OCI-LY7 (cell line): Measurements from ENCODE around the gene ACOX1. TPM values are rescaled to one million over a fixed set of nuclear protein-coding genes. Genes with fewer than 3 reads are reported as not detected.
A peak's percentile ranks its signal among the peaks of the same experiment; 100 is the strongest.

Experiments
- BruUV-seq: library from RNA; stranded (reverse); fragments of 400-500 nt; replicated peaks from 2 replicates; lab custom pipeline; 2021; lab: Mats Ljungman, UMichigan
- CTCF ChIA-PET: fragments of 300-600 bp; sonication (Branson Sonifier 250); formaldehyde crosslinking; loops from one replicate; lab custom pipeline; 2022; ENCODE audit warnings: antibody characterized with exemption; ENCODE audit not compliant: unreplicated experiment; lab: Charles Lee
- POLR2A ChIA-PET: fragments of 300-600 bp; sonication (Branson Sonifier 250); formaldehyde crosslinking; loops from one replicate; lab custom pipeline; 2022; ENCODE audit warnings: antibody characterized with exemption; lab: Charles Lee
- DNase-seq: peaks from one replicate; pipeline ENCODE4 v3.0.0-alpha.2; 2015; ENCODE audit warnings: low spot score
- H2AFZ ChIP-seq: fragments of 200-600 bp; sonication (generic), shearing (Covaris generic); 2 replicates; pipeline ENCODE4 v1.6.1; 2014; ENCODE audit warnings: mild to moderate bottlenecking, antibody characterized with exemption, low read length, moderate library complexity
- H3K27ac ChIP-seq: fragments of 200-600 bp; sonication (generic); 2 replicates; pipeline ENCODE4 v1.5.1; 2014; ENCODE audit warnings: mixed run types, low read depth, mild to moderate bottlenecking, moderate library complexity, low read length, inconsistent platforms; ENCODE audit not compliant: poor library complexity, severe bottlenecking
- H3K36me3 ChIP-seq: fragments of 200-600 bp; sonication (generic); 2 replicates; pipeline ENCODE4 v1.6.1; 2014; ENCODE audit warnings: mild to moderate bottlenecking, antibody characterized with exemption, low read length, moderate library complexity, mixed read lengths; ENCODE audit not compliant: insufficient read depth
- H3K4me1 ChIP-seq: fragments of 200-600 bp; sonication (generic); 2 replicates; pipeline ENCODE4 v1.5.1; 2014; ENCODE audit warnings: mild to moderate bottlenecking, low read length; ENCODE audit not compliant: insufficient read depth, poor library complexity, severe bottlenecking
- H3K4me2 ChIP-seq: fragments of 200-600 bp; sonication (generic); 2 replicates; pipeline ENCODE4 v1.6.1; 2014; ENCODE audit warnings: mild to moderate bottlenecking, low read length
- H3K4me3 ChIP-seq: fragments of 200-600 bp; sonication (generic); 2 replicates; pipeline ENCODE4 v1.5.1; 2014; ENCODE audit warnings: mild to moderate bottlenecking, low read depth, low read length; ENCODE audit not compliant: poor library complexity, severe bottlenecking
- H3K79me2 ChIP-seq: fragments of 200-600 bp; sonication (generic); 2 replicates; pipeline ENCODE4 v1.6.1; 2016; ENCODE audit warnings: low read depth, mild to moderate bottlenecking, low read length, moderate library complexity, mixed read lengths; ENCODE audit not compliant: insufficient read depth
- H3K9me2 ChIP-seq: fragments of 200-600 bp; sonication (generic); 2 replicates; pipeline ENCODE4 v1.6.1; 2016; ENCODE audit warnings: mild to moderate bottlenecking, low read length, mixed read lengths; ENCODE audit not compliant: insufficient read depth
- H3K9me3 ChIP-seq: fragments of 200-600 bp; sonication (generic); 2 replicates; pipeline ENCODE4 v1.6.1; 2014; ENCODE audit warnings: mild to moderate bottlenecking, mixed run types, low read length, mixed read lengths
- H4K20me1 ChIP-seq: fragments of 200-600 bp; sonication (generic); 2 replicates; pipeline ENCODE4 v1.6.1; 2014; ENCODE audit warnings: mild to moderate bottlenecking, antibody characterized with exemption, low read length, moderate library complexity, mixed read lengths; ENCODE audit not compliant: insufficient read depth
- EZH2phosphoT487 ChIP-seq: fragments of 200-600 bp; sonication (generic); IDR thresholded peaks from 2 replicates; pipeline ENCODE4 v1.6.1; 2018; ENCODE audit warnings: low read depth, borderline replicate concordance, mild to moderate bottlenecking, mixed run types, antibody characterized with exemption, low read length, moderate library complexity, mixed read lengths
- intact Hi-C: fragments of 100-400 bp; cut with micrococcal nuclease; formaldehyde crosslinking; loops from one replicate; pipeline ENCODE4 v1.10.0; 2022; ENCODE audit not compliant: unreplicated experiment
- total RNA-seq, 2 experiments: library from RNA; depleted of rRNA in 1 of 2; stranded (reverse); fragments of >200 nt in 1 of 2; shearing (Covaris generic) in 1 of 2; gene quantifications; 2 replicates each; pipeline ENCODE4 v1.2.3, GENCODE V29; 2014 to 2022
- TF ChIP-seq, protein P1 (sequence below): fragments of 200-600 bp; sonication (generic); conservative IDR thresholded peaks from 2 replicates; pipeline ENCODE4 v1.5.1; 2014; ENCODE audit warnings: mild to moderate bottlenecking, antibody characterized with exemption, low read length, moderate library complexity, mixed read lengths

The ACOX1 gene
- total RNA-seq, 2 experiments from 2014 or later: 22.6 to 34.6 TPM

DNA sequence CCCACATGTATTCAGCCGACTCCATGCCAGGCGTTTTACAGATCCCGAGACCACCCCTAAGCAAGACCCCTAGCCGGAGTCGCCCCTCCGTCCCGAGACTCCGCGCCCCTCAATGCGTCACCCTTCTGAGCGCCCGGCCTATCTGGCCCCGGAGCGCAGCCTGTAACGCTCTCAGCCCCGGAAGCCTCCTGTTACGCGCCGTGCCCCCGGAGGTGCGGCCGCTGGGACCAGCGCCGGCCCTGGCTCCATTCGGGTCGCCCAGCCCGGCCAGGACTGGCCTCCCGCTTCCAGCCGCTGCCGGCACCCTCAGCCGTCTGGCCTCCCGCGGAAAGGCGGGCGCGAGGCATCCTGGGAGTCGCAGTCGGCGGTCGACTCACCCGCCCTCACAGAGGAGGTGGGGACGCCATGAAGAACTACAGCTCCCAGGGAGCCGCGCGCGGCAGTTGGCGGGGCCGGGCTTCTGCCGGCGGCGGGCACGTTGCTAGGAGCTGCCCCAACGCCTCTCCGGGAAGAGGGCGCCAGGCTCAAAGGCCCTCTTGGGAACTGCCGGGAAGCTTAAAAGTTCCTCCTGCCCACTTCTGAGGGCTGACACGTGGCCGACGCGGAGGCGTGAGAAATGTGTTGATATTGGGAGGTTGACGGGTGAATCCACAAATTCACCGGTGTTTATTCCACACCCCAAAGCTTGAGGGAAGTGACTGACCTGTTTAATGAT lies 38.1 kb downstream of the ACOX1 start, which contains the start of gene FBF1:
Gene FBF1 (minus strand): TSS at position 316 of the 715 bp plus-strand sequence. CDS start 2,893 bp downstream, outside the sequence.
- intact Hi-C loops: loop anchor here (2.0 kb wide), 1 partner anchor 36 kb away; the partner anchor contains the start of gene MRPL38
- Histone ChIP-seq H2AFZ (peak within 1 kb of the TSS; percentile 96), H3K4me3 (peak within 1 kb of the TSS; percentile 82), H3K36me3 (peaks cover 4% of the 10 kb centered on the region; the same call in 1 of the 2 replicates), H4K20me1 (no peaks in the 10 kb centered on the region), H3K4me2 (peak within 1 kb of the TSS; percentile 91), H3K4me1 (peaks cover 19% of the 10 kb centered on the region), H3K9me2 (no peaks in the 10 kb centered on the region), H3K9me3 (no peaks in the 10 kb centered on the region), H3K79me2 (no peaks in the 10 kb centered on the region), H3K27ac (peak within 1 kb of the TSS; percentile 7)
- peak; percentile 95 for DNase-seq
- ChIA-PET CTCF (interaction anchor here (0.6 to 1.1 kb wide), 3 partner anchors 11 to 31 kb away, joined by 3 to 5 read pairs (median 3); no protein-coding TSS in a partner anchor), POLR2A (interaction anchor here (0.6 to 1.4 kb wide), 9 partner anchors 11 to 603 kb away, joined by 3 to 8 read pairs (median 4); partner anchors contain the start of gene MRPL38)
- BruUV-seq: no TSS peak
- TF ChIP-seq EZH2phosphoT487: no peak
- TF ChIP-seq, protein P1, sequence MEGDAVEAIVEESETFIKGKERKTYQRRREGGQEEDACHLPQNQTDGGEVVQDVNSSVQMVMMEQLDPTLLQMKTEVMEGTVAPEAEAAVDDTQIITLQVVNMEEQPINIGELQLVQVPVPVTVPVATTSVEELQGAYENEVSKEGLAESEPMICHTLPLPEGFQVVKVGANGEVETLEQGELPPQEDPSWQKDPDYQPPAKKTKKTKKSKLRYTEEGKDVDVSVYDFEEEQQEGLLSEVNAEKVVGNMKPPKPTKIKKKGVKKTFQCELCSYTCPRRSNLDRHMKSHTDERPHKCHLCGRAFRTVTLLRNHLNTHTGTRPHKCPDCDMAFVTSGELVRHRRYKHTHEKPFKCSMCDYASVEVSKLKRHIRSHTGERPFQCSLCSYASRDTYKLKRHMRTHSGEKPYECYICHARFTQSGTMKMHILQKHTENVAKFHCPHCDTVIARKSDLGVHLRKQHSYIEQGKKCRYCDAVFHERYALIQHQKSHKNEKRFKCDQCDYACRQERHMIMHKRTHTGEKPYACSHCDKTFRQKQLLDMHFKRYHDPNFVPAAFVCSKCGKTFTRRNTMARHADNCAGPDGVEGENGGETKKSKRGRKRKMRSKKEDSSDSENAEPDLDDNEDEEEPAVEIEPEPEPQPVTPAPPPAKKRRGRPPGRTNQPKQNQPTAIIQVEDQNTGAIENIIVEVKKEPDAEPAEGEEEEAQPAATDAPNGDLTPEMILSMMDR: peak; percentile 40; the same call in 1 of the 2 replicates

DNA sequence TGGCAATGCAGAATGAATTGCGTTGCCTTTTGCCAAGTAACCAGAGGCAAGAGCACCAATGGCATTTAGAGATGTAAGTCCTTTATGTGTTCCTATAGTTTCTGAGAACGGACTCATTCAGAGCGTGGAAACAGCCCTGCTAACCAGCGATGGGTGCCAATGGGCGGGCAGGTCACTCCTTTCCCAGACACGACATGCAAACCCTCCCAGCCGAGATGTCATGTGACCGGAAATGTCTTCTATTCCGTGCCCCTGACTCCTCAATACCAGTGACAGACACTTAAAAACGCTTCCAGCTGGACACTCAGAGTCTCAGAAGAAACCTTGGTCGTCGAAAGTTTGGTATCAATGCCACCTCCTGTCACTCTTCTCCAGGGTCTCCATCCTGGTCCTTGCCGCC lies 41.3 kb downstream of the ACOX1 start:
- Histone ChIP-seq H3K4me1 (peaks cover 19% of the 10 kb centered on the region), H2AFZ (no peak overlapping the region), H3K9me2 (no peaks in the 10 kb centered on the region), H3K9me3 (no peaks in the 10 kb centered on the region), H4K20me1 (no peaks in the 10 kb centered on the region), H3K79me2 (no peaks in the 10 kb centered on the region), H3K4me3 (no peak overlapping the region), H3K36me3 (no peaks in the 10 kb centered on the region), H3K4me2 (no peak overlapping the region), H3K27ac (no peak overlapping the region)
- POLR2A ChIA-PET: no interaction called here
- CTCF ChIA-PET: no interaction called here
- DNase-seq: no peak
- intact Hi-C loops: no loop called here
- no TSS peak for BruUV-seq
- TF ChIP-seq, protein P1: no peak
- no peak for TF ChIP-seq EZH2phosphoT487

DNA sequence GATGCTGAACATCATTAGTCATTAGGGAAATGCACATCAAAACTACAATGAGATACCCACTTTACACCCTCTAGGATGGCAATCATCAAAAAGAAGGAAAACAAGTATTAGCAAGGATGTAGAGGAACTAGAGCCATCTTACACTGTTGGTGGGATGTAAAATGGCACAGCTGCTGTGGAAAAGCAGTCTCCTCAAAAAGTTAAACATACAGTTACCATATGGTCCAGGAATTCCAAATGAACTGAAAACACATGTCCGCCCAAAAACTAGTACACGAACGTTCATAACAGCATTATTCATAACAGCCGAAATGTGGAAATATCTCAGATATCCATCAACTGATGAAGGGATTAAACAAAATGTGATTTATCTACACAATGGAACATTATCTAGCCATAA lies 45.2 kb downstream of the ACOX1 start:
- CTCF ChIA-PET: no interaction called here
- DNase-seq: no peak
- no peaks in the 10 kb centered on the region for H3K4me1 ChIP-seq
- TF ChIP-seq, protein P1: no peak
- no peak for TF ChIP-seq EZH2phosphoT487
- no peak overlapping the region for H3K27ac ChIP-seq
- no peaks in the 10 kb centered on the region; the same call in 1 of the 2 replicates for H3K36me3 ChIP-seq
- H3K4me2 ChIP-seq: no peak overlapping the region
- H4K20me1 ChIP-seq: no peaks in the 10 kb centered on the region
- no TSS peak for BruUV-seq
- POLR2A ChIA-PET: interaction anchor here (0.7 to 1.2 kb wide), 2 partner anchors 24 to 477 kb away, joined by 3 read pairs; partner anchors contain the start of gene TMEM94
- no peaks in the 10 kb centered on the region for H3K9me2 ChIP-seq
- no peaks in the 10 kb centered on the region for H3K9me3 ChIP-seq
- intact Hi-C loops: no loop called here
- no peaks in the 10 kb centered on the region for H3K79me2 ChIP-seq
- no peak overlapping the region for H3K4me3 ChIP-seq
- H2AFZ ChIP-seq: no peak overlapping the region
